Left lung (tissue), 14 donors: ENCODE data around the gene RAB3B. TPM values are rescaled to one million over a fixed set of nuclear protein-coding genes. Genes with fewer than 3 reads are reported as not detected.

Experiments
- ATAC-seq: fragments of 200-7000 bp; cut with Tn5 transposase; one replicate; pipeline ENCODE4 v1.9.1; 2020; ENCODE audit warnings: moderate library complexity
- DNase-seq, 4 donors: peaks; one replicate each; pipeline ENCODE4 v3.0.0-alpha.2; 2013 to 2020
- H3K27ac ChIP-seq, 2 donors: fragments of 200-600 bp; sonication (generic) in 1 of 2; one replicate each; pipeline versions ENCODE4 v1.5.0 to v1.8.0; 2020 to 2021
- H3K27me3 ChIP-seq, 2 donors: fragments of 200-600 bp; sonication (generic) in 1 of 2; one replicate each; pipeline versions ENCODE4 v1.5.0 to v1.8.0; 2020 to 2021
- H3K36me3 ChIP-seq, 2 donors: fragments of 200-600 bp; sonication (generic) in 1 of 2; one replicate each; pipeline versions ENCODE4 v1.5.0 to v1.8.0; 2020 to 2021
- H3K4me1 ChIP-seq, 2 donors: fragments of 200-600 bp; one replicate each; pipeline ENCODE4 v1.8.0; 2021
- H3K4me3 ChIP-seq, 2 donors: fragments of 200-600 bp; sonication (generic) in 1 of 2; one replicate each; pipeline versions ENCODE4 v1.5.0 to v1.8.0; 2020 to 2021; ENCODE audit warnings: mild to moderate bottlenecking in 1 of 2
- H3K9me3 ChIP-seq, 2 donors: fragments of 200-600 bp; sonication (generic) in 1 of 2; one replicate each; pipeline versions ENCODE4 v1.5.0 to v1.8.0; 2020 to 2021
- CTCF ChIP-seq, 2 donors: fragments of 200-600 bp; sonication (generic) in 1 of 2; IDR thresholded peaks; one replicate each; pipeline versions ENCODE4 v1.5.0 to v1.8.0; 2021; ENCODE audit warnings: antibody characterized with exemption in 2 of 2
- intact Hi-C, 2 donors: fragments of 100-400 bp; cut with DNase I; formaldehyde crosslinking; loops; one replicate each; pipeline versions ENCODE4 v1.11.2 to v1.14.2; 2022
- long read RNA-seq, 12 donors: library from polyadenylated mRNA in 2 of 12; unstranded in 2 of 12; transcript quantifications; one replicate each; pipeline ENCODE4 v2.0.0 and lab custom pipeline, GENCODE V29; 2019 to 2026
- polyA plus RNA-seq, 6 donors: library from polyadenylated mRNA; unstranded; fragments of 120-200 nt; gene quantifications; one replicate each; pipeline ENCODE4 v1.2.1, GENCODE V29; 2013; ENCODE audit not compliant: insufficient read length in 6 of 6
- total RNA-seq, 2 donors: library from RNA; stranded (reverse); fragmentation: NEBNext Ultra II Directional; extraction: Animal tissue kit (Norgen Biotek cat#: 25700); gene quantifications; one replicate each; pipeline ENCODE4 v1.2.1, GENCODE V29; 2021
- donor health status: DM: no; HTN: yes; CAD: no.
- donor health status: DM: no; HTN: no; CAD: no.

RAB3B gene
- total RNA-seq, result under 1 TPM; 0.05 to 0.06 TPM
- under 1 TPM; 0.38 to 0.63 (median 0.41) TPM for polyA plus RNA-seq
- long read RNA-seq, donor 1, result 0 reads
- long read RNA-seq, donor 2, result 0 reads
- long read RNA-seq, donor 3, result 0 reads
- long read RNA-seq, donor 4, result 0 reads
- long read RNA-seq, donor 5, result 0 reads
- long read RNA-seq, donor 6, result 0 reads
- long read RNA-seq, donor 7, result 0 reads
- long read RNA-seq, donor 8, result 0 reads
- long read RNA-seq, donor 9, result 0 reads
- long read RNA-seq, donor 10, result 0 reads
- long read RNA-seq, donor 11, full-length matches to known transcripts, result 9 of 9 reads
- long read RNA-seq, donor 11, partial matches to known transcripts, result 0 of 9 reads
- long read RNA-seq, donor 11, other reads (novel, unspliced or antisense), result 0 of 9 reads
- long read RNA-seq, donor 12, full-length matches to known transcripts, result 2 of 2 reads
- long read RNA-seq, donor 12, partial matches to known transcripts, result 0 of 2 reads
- long read RNA-seq, donor 12, other reads (novel, unspliced or antisense), result 0 of 2 reads

GRCh38 chr1:51990478-51990965 lies at the start of gene RAB3B:
Gene RAB3B (minus strand): TSS chr1:51990700. CDS start chr1:51977117, 13,583 bp downstream.
- H3K9me3 ChIP-seq, result no peaks in the 10 kb centered on the region
- H3K27ac ChIP-seq, result no peak within 1 kb of the TSS
- ATAC-seq, result peak; percentile 95
- intact Hi-C loops, result no loop called here
- peak within 1 kb of the TSS; percentile 22 to 36 for H3K4me3 ChIP-seq
- peaks cover 36 to 79% of the 10 kb centered on the region in 2 donors for H3K27me3 ChIP-seq
- no peaks in the 10 kb centered on the region for H3K4me1 ChIP-seq
- TF ChIP-seq CTCF (IDR thresholded peaks at IDR 0.05), result no peak
- H3K36me3 ChIP-seq, result no peaks in the 10 kb centered on the region
- peak; percentile 10 to 91 (median 46) for DNase-seq

GRCh38 chr1:52037909-52038308 lies 47.4 kb upstream of the RAB3B start:
- TF ChIP-seq CTCF (IDR thresholded peaks at IDR 0.05), result no peak
- Histone ChIP-seq H3K4me1 (peaks cover 0 to 6% of the 10 kb centered on the region in 2 donors), H3K9me3 (no peaks in the 10 kb centered on the region), H3K27me3 (no peaks in the 10 kb centered on the region), H3K27ac (no peak overlapping the region), H3K4me3 (no peak overlapping the region), H3K36me3 (peaks cover 0 to 47% of the 10 kb centered on the region in 2 donors)
- ATAC-seq (no peak), DNase-seq (no peak)
- intact Hi-C loops, result no loop called here

- ATAC-seq, result peak; percentile 47
- Histone ChIP-seq H3K4me1 (peaks cover 3 to 11% of the 10 kb centered on the region in 2 donors), H3K36me3 (peaks cover 0 to 47% of the 10 kb centered on the region in 2 donors), H3K9me3 (no peaks in the 10 kb centered on the region), H3K27ac (no peak overlapping the region), H3K27me3 (no peaks in the 10 kb centered on the region), H3K4me3 (no peak overlapping the region)
- no peak for TF ChIP-seq CTCF (IDR thresholded peaks at IDR 0.05)
- intact Hi-C loops, result no loop called here
- DNase-seq, result no peak
Measured at GRCh38 chr1:52037402-52037814, 46.9 kb upstream of the RAB3B start.

- peaks cover 14 to 37% of the 10 kb centered on the region in 2 donors for H3K4me1 ChIP-seq
- peak overlapping the region in 1 of 2 donors; percentile 75 for H3K4me3 ChIP-seq
- peak overlapping the region; percentile 87 to 93 for H3K27ac ChIP-seq
- ATAC-seq (no peak), DNase-seq (no peak)
- no peak for TF ChIP-seq CTCF (IDR thresholded peaks at IDR 0.05)
- no peaks in the 10 kb centered on the region for H3K27me3 ChIP-seq
- H3K36me3 ChIP-seq, result peaks cover 0 to 19% of the 10 kb centered on the region in 2 donors
- no peaks in the 10 kb centered on the region for H3K9me3 ChIP-seq
- intact Hi-C loops, result no loop called here
Measured at GRCh38 chr1:52034050-52034384, 43.5 kb upstream of the RAB3B start.
